ENCODE measurements around the gene LRRC75B.

Gene LRRC75B

DNA sequence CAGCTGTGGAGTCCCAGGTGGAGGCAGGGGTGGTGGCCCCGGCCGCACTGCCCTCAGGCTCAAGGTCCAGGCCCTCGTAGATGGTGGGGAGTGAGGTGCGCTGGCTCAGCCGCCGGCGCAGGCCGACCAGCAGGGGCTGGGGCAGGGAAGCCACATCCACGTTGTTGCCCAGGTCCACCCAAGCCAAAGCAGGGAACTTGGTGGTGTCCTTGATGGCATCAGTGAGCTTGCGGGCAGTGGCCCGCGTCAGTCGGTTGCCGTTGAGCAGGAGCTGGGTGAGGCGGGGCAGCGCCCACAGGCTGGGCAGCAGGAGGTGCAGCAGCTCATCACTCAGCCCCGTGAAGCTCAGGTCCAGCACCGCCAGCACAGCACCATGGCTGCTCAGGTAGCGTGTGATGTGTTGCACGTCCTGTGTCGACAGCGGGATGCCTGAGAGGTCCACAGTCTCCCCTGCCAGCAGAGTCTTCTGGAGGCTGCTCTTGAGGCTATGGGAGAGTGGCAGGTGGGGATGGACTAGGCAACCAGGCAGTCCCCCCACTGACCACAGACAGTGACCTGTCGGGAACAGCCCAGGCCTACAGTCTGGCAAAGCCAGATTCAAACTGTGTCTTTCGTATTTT is 6.8 kb downstream of the LRRC75B start:
- Histone ChIP-seq H3K27me3 (ENCODE audit: control insufficient read depth in 5 of 5, insufficient read depth in 4 of 5, low read length in 5 of 5) (no peaks in the 10 kb centered on the region), H3K9ac (ENCODE audit: low read length in 5 of 5) (no peak overlapping the region), H3K27ac (ENCODE audit: low read depth, low read length) (no peak overlapping the region), H3K9me3 (ENCODE audit: control insufficient read depth in 5 of 5, low read length in 5 of 5) (no peaks in the 10 kb centered on the region), H3K4me3 (ENCODE audit: low read depth in 1 of 5, low read length in 5 of 5) (no peak overlapping the region), H3K4me1 (ENCODE audit: control insufficient read depth in 5 of 5, insufficient read depth in 5 of 5, low read length in 5 of 5) (peaks cover 0 to 9% (median 5%) of the 10 kb centered on the region in 5 donors), H3K36me3 (ENCODE audit: control insufficient read depth in 5 of 5, insufficient read depth in 5 of 5, low read length in 5 of 5) (peaks cover 0 to 40% (median 31%) of the 10 kb centered on the region in 5 donors)

DNA sequence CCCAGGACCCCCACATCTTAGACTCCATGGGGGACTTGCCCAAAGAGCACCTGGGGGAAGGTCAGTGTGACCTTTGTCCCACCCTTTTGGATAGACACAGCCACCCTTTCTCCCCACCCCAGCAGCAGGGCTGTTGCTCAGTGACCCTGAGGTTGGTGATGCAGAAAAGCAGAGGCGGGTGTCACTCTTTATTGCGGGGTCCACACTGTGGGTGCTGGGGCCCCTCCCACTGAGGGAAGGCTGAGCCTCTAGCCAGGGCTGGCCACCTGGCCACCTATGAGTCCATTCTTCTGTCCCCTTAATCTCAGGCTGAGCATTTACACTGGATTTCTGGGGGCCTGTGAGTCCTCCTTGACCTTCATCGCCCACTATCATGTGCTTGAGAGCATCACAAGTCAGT is 7.4 kb downstream of the LRRC75B start:
- no peaks in the 10 kb centered on the region for H3K9me3 ChIP-seq (ENCODE audit: control insufficient read depth in 5 of 5, low read length in 5 of 5)
- no peak overlapping the region for H3K4me3 ChIP-seq (ENCODE audit: low read depth in 1 of 5, low read length in 5 of 5)
- H3K9ac ChIP-seq (ENCODE audit: low read length in 5 of 5): no peak overlapping the region
- no peak overlapping the region for H3K27ac ChIP-seq (ENCODE audit: low read depth, low read length)
- H3K4me1 ChIP-seq (ENCODE audit: control insufficient read depth in 5 of 5, insufficient read depth in 5 of 5, low read length in 5 of 5): peaks cover 0 to 9% (median 5%) of the 10 kb centered on the region in 5 donors
- peaks cover 0 to 40% (median 31%) of the 10 kb centered on the region in 5 donors for H3K36me3 ChIP-seq (ENCODE audit: control insufficient read depth in 5 of 5, insufficient read depth in 5 of 5, low read length in 5 of 5)
- H3K27me3 ChIP-seq (ENCODE audit: control insufficient read depth in 5 of 5, insufficient read depth in 4 of 5, low read length in 5 of 5): no peaks in the 10 kb centered on the region

DNA sequence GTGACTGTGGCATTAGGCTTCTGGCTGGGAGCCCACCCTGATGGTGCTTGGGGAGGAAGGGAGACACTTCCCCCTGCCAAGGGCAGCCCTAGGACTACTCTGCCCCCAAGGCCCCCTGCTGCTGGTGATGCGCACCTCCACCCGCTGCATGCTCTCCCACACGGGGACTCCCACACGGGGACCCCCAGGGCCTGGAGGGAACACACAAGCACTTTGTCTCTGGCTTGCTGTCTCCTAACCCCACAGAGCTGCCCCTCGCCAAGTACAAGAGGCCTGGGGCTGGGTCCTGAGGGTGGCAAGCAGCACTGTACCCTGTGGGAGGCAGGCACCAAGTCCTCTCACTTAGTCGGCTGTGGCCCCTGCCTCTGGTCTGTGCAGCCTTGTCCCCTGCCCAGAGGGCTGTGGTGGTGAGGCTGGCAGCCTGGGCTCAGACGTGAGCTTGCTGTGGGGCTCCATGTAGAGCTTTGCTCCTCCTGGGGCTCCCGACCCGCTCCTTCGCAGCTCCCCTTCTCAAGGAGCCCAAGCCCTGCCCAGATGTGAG is 7.9 kb downstream of the LRRC75B start:
- peaks cover 0 to 40% (median 31%) of the 10 kb centered on the region in 5 donors for H3K36me3 ChIP-seq (ENCODE audit: control insufficient read depth in 5 of 5, insufficient read depth in 5 of 5, low read length in 5 of 5)
- H3K4me1 ChIP-seq (ENCODE audit: control insufficient read depth in 5 of 5, insufficient read depth in 5 of 5, low read length in 5 of 5): peaks cover 0 to 9% (median 5%) of the 10 kb centered on the region in 5 donors
- H3K27ac ChIP-seq (ENCODE audit: low read depth, low read length): no peak overlapping the region
- H3K4me3 ChIP-seq (ENCODE audit: low read depth in 1 of 5, low read length in 5 of 5): no peak overlapping the region
- no peaks in the 10 kb centered on the region for H3K9me3 ChIP-seq (ENCODE audit: control insufficient read depth in 5 of 5, low read length in 5 of 5)
- H3K9ac ChIP-seq (ENCODE audit: low read length in 5 of 5): no peak overlapping the region
- H3K27me3 ChIP-seq (ENCODE audit: control insufficient read depth in 5 of 5, insufficient read depth in 4 of 5, low read length in 5 of 5): no peaks in the 10 kb centered on the region

DNA sequence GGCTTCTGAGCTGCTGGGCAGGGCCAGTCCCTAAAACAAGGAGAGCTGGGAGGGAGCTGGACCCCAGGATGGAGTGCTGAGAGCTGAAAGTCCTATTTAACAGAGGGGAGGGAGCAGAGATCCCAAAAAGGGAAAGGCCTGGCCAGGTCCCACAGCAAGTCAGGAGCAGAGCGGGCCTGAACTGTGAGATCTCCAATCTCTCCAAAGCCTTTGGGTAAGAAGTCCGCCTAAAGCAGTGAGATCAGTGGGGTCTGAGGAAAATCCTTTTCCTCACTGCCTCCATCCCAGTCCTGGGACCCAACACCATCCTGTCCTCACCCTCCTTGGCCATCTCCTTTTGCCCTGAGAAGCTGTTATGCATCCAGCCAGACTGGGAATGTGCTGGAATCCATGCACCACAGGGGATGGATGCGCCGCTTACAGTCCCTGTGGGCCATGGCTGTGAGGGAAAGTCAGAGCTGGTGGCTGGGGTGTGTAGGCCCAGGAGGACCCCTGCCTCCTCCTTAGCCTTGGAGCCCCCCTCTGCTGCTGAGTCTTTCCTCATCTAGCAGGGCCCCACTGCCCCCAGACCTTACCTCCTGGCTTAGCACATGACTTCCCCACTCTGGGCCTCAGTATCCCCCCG is 8.6 kb downstream of the LRRC75B start:
- Histone ChIP-seq H3K27ac (ENCODE audit: low read depth, low read length) (no peak overlapping the region), H3K9ac (ENCODE audit: low read length in 5 of 5) (peak overlapping the region in 1 of 5 donors; percentile 23)

DNA sequence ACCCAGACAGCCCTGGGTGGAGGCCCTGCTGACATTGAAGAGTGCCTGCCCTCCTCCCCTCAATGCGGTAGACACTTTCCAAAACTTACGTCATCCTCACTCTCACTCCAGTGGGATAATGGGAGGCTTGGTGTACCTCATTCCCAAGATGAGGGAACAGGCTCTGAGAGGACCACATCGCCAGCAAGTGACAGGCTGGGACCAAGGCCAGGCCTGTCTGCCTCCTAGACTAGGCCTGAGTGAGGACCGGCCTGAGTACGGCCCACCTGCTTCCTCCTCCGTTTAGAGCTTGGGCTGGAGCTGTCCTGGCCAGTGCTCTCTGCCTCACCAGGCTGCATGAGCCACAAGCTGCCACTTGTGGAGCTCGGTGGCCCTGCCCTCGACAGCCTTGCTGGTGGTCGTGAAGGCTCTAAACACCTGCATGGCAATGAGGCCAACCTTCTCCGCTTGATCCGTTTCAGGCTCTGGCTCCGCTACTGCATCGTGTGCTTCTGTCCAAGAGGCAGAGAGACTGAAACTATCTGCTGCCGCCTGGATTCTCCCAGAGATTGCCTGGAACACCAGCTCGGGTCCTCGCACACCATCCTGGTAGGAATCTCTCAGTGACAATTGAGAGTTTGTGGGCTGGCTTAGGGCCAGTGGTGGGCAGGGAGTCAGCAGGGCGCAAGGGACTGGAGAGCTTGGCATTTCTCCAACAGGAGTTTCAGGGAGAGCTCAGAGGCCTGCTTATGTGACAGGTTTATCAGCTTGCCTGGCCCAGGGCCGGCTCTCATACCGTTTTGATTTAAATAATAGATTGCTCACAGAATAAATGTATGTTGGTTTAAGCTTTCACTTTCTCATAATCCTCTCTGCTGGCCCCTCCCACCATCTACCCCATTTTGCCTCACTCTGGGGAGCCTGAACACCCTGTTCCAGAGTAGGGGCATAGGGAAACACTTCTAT is 9.4 kb downstream of the LRRC75B start:
- no peak overlapping the region for H3K27ac ChIP-seq (ENCODE audit: low read depth, low read length)
- H3K9ac ChIP-seq (ENCODE audit: low read length in 5 of 5): peak overlapping the region in 2 of 5 donors; percentile 5 to 23
- H3K36me3 ChIP-seq (ENCODE audit: control insufficient read depth in 5 of 5, insufficient read depth in 5 of 5, low read length in 5 of 5): peaks cover 0 to 30% (median 25%) of the 10 kb centered on the region in 5 donors
- H3K4me3 ChIP-seq (ENCODE audit: low read depth in 1 of 5, low read length in 5 of 5): peak overlapping the region in 1 of 5 donors; percentile 45
- H3K27me3 ChIP-seq (ENCODE audit: control insufficient read depth in 5 of 5, insufficient read depth in 4 of 5, low read length in 5 of 5): no peaks in the 10 kb centered on the region
- peaks cover 0 to 9% (median 5%) of the 10 kb centered on the region in 5 donors for H3K4me1 ChIP-seq (ENCODE audit: control insufficient read depth in 5 of 5, insufficient read depth in 5 of 5, low read length in 5 of 5)
- H3K9me3 ChIP-seq (ENCODE audit: control insufficient read depth in 5 of 5, low read length in 5 of 5): no peaks in the 10 kb centered on the region

More for the DNA sequence above, 8.6 kb downstream of the LRRC75B start:
- Histone ChIP-seq H3K4me1 (ENCODE audit: control insufficient read depth in 5 of 5, insufficient read depth in 5 of 5, low read length in 5 of 5) (peaks cover 0 to 9% (median 5%) of the 10 kb centered on the region in 5 donors), H3K36me3 (ENCODE audit: control insufficient read depth in 5 of 5, insufficient read depth in 5 of 5, low read length in 5 of 5) (peaks cover 0 to 37% (median 31%) of the 10 kb centered on the region in 5 donors), H3K4me3 (ENCODE audit: low read depth in 1 of 5, low read length in 5 of 5) (no peak overlapping the region), H3K27me3 (ENCODE audit: control insufficient read depth in 5 of 5, insufficient read depth in 4 of 5, low read length in 5 of 5) (no peaks in the 10 kb centered on the region), H3K9me3 (ENCODE audit: control insufficient read depth in 5 of 5, low read length in 5 of 5) (no peaks in the 10 kb centered on the region)

DNA sequence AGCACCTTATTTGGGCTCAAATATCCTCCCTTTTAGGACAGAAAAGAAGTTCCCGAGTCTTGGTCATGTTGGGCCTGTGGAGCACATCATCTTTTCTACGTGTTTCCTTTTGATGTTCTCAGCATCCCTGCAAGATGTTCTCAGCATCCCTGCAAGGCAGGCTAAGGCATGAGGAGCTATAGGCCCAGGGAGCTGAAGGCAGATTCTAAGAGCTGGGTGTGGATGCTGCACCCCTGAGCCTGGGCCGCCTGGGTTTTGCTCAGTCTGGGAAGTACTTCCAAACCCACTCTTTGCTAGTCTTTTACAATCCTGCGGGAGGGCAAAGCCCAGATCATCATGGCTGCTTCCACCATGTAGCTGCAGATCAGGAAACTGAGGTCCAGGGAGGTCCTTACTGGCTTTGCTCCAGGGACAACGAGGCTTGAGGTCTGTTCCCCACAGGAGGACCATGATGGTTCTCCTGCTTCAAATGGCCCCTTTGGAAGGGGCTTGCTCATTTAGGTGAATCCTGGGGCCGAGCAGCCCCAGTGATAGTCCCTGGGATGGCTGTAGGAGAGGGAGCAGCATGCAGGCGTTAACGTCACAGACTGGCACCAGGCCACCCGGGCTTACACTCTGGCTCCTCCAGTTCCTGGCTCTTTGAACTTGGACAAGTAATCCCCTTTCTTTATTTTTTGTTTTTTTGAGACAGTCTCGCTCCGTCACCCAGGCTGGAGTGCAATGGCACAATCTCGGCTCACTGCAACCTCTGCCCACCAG is 10.6 kb downstream of the LRRC75B start:
- Histone ChIP-seq H3K36me3 (ENCODE audit: control insufficient read depth in 5 of 5, insufficient read depth in 5 of 5, low read length in 5 of 5) (peaks cover 0 to 17% (median 13%) of the 10 kb centered on the region in 5 donors), H3K9me3 (ENCODE audit: control insufficient read depth in 5 of 5, low read length in 5 of 5) (no peaks in the 10 kb centered on the region), H3K4me3 (ENCODE audit: low read depth in 1 of 5, low read length in 5 of 5) (no peak overlapping the region), H3K9ac (ENCODE audit: low read length in 5 of 5) (no peak overlapping the region), H3K4me1 (ENCODE audit: control insufficient read depth in 5 of 5, insufficient read depth in 5 of 5, low read length in 5 of 5) (peaks cover 0 to 9% (median 5%) of the 10 kb centered on the region in 5 donors), H3K27me3 (ENCODE audit: control insufficient read depth in 5 of 5, insufficient read depth in 4 of 5, low read length in 5 of 5) (no peaks in the 10 kb centered on the region), H3K27ac (ENCODE audit: low read depth, low read length) (no peak overlapping the region)

DNA sequence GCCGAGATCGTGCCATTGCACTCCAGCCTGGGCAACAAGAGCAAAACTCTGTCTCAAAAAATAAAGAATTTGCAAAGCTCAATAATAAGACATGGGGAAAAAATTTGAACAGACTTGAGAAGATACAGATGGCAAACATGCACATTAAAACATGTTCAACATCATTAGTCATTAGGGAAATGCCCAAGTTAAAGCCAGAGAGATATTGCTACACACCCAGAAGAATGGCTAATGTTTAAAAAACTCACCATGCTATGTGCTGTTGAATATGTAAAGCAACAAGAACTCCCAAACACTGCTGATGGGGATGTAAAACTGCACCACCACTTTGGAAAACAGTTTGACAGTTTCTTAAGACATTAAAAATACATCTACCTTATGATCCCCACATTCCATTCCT is 12.6 kb downstream of the LRRC75B start:
- Histone ChIP-seq H3K4me1 (ENCODE audit: control insufficient read depth in 5 of 5, insufficient read depth in 5 of 5, low read length in 5 of 5) (peaks cover 0 to 9% (median 5%) of the 10 kb centered on the region in 5 donors), H3K4me3 (ENCODE audit: low read depth in 1 of 5, low read length in 5 of 5) (no peak overlapping the region), H3K27ac (ENCODE audit: low read depth, low read length) (no peak overlapping the region), H3K36me3 (ENCODE audit: control insufficient read depth in 5 of 5, insufficient read depth in 5 of 5, low read length in 5 of 5) (peaks cover 0 to 5% (median 0%) of the 10 kb centered on the region in 5 donors), H3K9ac (ENCODE audit: low read length in 5 of 5) (no peak overlapping the region), H3K27me3 (ENCODE audit: control insufficient read depth in 5 of 5, insufficient read depth in 4 of 5, low read length in 5 of 5) (no peaks in the 10 kb centered on the region), H3K9me3 (ENCODE audit: control insufficient read depth in 5 of 5, low read length in 5 of 5) (no peaks in the 10 kb centered on the region)

DNA sequence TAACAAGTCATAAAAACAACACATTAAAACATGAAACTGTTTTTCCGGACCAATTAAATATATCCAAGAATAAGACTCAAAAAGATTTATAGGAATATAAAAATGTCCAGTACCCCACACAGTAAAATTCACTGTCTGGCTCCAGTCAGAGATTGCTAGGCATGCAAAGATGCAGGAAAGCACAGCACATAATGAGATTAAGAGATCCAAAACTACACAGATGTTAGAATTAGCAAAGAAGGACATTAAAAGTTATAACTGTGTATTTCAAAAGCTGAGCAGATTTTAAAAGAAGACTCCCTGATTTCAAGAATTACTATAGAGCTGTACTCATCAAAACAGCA is 13.6 kb downstream of the LRRC75B start:
- Histone ChIP-seq H3K27me3 (ENCODE audit: control insufficient read depth in 5 of 5, insufficient read depth in 4 of 5, low read length in 5 of 5) (no peaks in the 10 kb centered on the region), H3K36me3 (ENCODE audit: control insufficient read depth in 5 of 5, insufficient read depth in 5 of 5, low read length in 5 of 5) (peaks cover 0 to 13% (median 6%) of the 10 kb centered on the region in 5 donors), H3K4me1 (ENCODE audit: control insufficient read depth in 5 of 5, insufficient read depth in 5 of 5, low read length in 5 of 5) (peaks cover 0 to 9% (median 5%) of the 10 kb centered on the region in 5 donors), H3K4me3 (ENCODE audit: low read depth in 1 of 5, low read length in 5 of 5) (no peak overlapping the region), H3K9ac (ENCODE audit: low read length in 5 of 5) (no peak overlapping the region), H3K27ac (ENCODE audit: low read depth, low read length) (no peak overlapping the region), H3K9me3 (ENCODE audit: control insufficient read depth in 5 of 5, low read length in 5 of 5) (no peaks in the 10 kb centered on the region)
